Epithelial cell of prostate (primary cell): ENCODE measurements around the gene COPB2.
A peak's percentile ranks its signal among the peaks of the same experiment; 100 is the strongest.
"Not testable (repeated sequence)": the region's sequence is repeated elsewhere in the genome, so short reads cannot be mapped to it uniquely, and the experiment has no call there.

Experiments
- DNase-seq: peaks from one replicate; pipeline ENCODE4 v3.0.0-alpha.2; 2011; ENCODE audit warnings: low read depth, low spot score
- H3K27ac ChIP-seq: fragments of 450-650 bp; 2 replicates; pipeline ENCODE4 v1.5.1; 2017; ENCODE audit warnings: mild to moderate bottlenecking

COPB2 gene

DNA sequence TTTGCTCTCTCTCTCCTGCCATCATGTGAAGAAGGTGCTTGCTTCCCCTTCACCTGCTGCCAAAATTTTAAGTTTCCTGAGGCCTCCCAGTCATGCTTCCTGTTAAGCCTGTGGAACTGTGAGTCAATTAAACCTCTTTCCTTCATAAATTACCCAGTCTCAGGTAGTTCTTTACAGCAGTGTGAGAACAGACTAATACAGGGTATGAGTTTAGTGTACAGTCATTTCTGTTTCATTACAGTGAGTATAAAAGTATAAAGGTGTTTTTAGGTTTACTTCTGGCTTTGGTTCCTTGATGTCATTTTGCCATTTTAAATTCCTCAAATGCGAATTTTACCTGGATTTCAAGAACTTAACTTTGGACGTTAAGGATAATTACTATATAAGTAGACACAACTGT lies 7.2 kb downstream of the COPB2 start:
- H3K27ac ChIP-seq, DNase-seq: not testable (repeated sequence)

DNA sequence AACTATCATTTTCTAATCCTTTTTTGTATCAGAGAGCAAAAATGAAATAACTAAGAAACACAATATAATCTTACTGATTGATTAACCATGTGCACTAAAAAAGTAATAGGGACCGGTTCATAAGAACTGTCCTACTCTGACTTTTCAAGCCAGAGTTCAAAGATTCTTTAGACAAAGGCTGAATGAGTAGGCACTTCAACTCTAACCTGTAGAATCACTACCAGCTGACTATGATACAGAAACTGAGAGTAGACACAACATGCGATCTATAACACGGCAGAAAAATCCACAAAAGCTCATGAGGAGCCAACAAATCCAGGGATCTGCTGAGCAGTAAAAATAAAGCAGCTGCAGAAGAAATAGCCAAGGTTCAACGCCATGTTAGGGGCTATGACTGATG lies 8.9 kb downstream of the COPB2 start:
- no peak for DNase-seq
- H3K27ac ChIP-seq = no peak overlapping the region

- H3K27ac ChIP-seq = no peak overlapping the region
- DNase-seq = no peak
Measured at GRCh38 chr3:139378587-139379241, 10.7 kb downstream of the COPB2 start.

- no peak for DNase-seq
- H3K27ac ChIP-seq = no peak overlapping the region
Measured at GRCh38 chr3:139377378-139377777, 12.1 kb downstream of the COPB2 start.

GRCh38 chr3:139374099-139374498 lies 15.3 kb downstream of the COPB2 start:
- DNase-seq = no peak
- H3K27ac ChIP-seq = no peak overlapping the region

GRCh38 chr3:139364549-139364948 lies 24.9 kb downstream of the COPB2 start:
- no peak overlapping the region for H3K27ac ChIP-seq
- DNase-seq = no peak

DNA sequence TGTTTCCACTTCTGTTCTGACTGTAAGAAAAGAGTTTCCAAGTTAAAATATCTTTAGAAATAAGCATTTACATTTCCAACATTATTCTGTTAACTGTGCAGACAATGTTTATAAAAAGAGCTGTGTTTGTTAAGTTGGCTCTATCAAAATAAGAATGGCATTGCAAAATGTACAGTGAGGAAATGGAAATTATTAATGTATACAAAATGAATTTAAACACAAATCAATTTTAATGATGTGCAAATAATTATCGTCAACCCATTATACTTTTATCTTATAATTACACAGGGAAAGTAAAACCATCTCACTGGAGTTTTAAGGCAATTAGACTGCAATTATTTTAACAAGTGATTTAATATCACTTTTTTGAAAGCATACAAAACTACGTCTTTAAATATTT lies 28.2 kb downstream of the COPB2 start:
- H3K27ac ChIP-seq = no peak overlapping the region
- DNase-seq = no peak

- H3K27ac ChIP-seq = no peak overlapping the region
- no peak for DNase-seq
Measured at GRCh38 chr3:139358841-139359562, 30.4 kb downstream of the COPB2 start.

- H3K27ac ChIP-seq = no peak overlapping the region
- DNase-seq = no peak
Measured at GRCh38 chr3:139357899-139358298, 31.5 kb downstream of the COPB2 start.

DNA sequence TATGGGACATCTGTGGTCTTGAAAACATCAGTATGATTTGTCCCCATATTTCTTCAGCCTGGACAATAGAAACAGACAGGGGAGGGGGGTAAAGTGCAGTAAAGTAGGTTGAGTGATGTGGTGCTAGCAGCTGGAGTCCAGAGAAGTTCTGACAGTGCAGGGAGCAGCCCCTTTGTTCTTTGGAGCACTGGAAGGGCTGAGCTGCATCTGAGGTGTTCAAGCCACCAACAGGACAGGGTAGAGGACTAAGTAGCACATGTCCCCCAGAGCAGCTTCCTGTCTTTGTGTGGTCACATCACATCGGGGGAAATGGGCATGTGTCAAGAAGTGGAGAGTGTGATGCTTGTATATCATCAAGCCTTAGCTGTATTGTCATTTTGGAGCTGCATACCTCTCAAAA lies 33.6 kb downstream of the COPB2 start:
- no peak overlapping the region for H3K27ac ChIP-seq

DNA sequence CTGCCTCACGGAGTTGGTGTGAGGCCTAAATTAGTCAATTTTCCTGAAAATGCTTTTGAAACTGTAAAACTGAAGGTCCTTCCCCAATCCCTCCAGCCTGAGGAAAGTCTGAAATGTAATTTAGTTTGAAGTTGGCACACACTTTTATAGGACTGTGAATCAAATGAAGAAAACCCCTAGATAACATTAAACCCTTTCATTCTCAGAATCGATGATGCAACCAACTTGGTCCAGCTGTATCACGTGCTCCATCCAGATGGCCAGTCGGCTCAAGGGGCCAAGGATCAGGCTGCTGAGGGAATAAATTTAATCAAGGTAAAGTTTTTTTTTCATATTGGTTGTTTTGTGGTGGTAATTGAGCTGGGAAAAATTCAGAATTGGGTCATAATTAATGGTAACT lies 34.0 kb downstream of the COPB2 start:
- DNase-seq = no peak
- no peak overlapping the region for H3K27ac ChIP-seq

More for the DNA sequence above, 33.6 kb downstream of the COPB2 start:
- DNase-seq = no peak

DNA sequence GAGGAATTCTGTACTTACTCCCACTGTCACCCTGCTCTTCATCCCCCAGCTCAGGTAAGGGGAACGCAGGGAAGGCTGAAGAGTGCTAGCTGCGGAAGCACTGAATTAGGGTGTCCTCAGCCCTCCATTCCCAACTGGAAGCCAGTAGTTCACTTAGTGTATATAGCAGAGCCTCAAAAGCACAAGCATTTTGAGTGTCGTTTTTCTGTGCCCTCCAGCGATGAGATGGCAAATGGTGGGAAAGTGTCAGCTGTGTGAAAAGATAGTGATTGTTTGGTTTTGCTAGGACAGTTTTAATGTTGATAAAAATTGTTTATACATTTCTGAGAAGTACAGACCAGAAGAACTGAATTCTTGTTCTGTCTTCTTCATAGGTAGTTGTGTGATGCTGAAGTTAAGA lies 34.8 kb downstream of the COPB2 start:
- no peak for DNase-seq
- H3K27ac ChIP-seq = no peak overlapping the region

DNA sequence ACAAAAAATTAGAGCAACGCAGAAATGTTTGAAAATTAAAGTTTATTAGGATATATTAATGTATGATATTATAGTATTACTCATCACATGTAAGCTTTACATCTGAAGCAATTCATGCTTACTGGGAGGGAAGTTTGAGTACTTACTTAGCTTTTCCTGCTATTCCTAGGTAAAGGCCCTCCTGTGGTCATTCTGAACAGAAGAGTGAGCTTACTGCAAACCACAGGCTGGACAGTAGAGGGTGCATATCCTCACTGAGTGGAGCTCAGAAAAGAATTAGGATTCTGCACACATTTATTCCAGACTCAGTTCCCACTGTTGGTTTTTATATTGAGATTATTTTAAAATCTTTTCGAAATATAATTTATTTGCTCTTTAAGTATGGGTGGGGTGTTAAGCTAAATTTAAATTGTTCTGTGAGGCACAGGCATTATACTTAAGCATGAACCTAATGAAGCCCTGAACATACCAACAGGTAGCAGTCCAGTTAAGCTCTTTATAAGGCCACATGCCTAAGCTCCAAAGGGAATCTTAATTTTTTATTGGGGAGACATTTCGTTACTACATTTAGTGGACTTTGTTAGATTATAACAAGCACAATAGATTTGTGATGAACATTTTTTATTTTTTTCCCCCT lies 35.4 kb downstream of the COPB2 start:
- DNase-seq = peak; percentile 5
- no peak overlapping the region for H3K27ac ChIP-seq

GRCh38 chr3:139346771-139347170 lies 42.7 kb downstream of the COPB2 start:
- H3K27ac ChIP-seq = no peak overlapping the region
- peak; percentile 33 for DNase-seq

- DNase-seq = peak; percentile 75
- H3K27ac ChIP-seq = peak within 1 kb of the TSS; percentile 81
Measured at GRCh38 chr3:139343895-139344856, 45.3 kb downstream of the COPB2 start, which contains the start of gene MRPS22. Gene MRPS22 (plus strand): TSS chr3:139344020. CDS start chr3:139344027, 7 bp downstream.

GRCh38 chr3:139342054-139342453 lies 47.4 kb downstream of the COPB2 start:
- DNase-seq = no peak
- H3K27ac ChIP-seq = no peak overlapping the region

DNA sequence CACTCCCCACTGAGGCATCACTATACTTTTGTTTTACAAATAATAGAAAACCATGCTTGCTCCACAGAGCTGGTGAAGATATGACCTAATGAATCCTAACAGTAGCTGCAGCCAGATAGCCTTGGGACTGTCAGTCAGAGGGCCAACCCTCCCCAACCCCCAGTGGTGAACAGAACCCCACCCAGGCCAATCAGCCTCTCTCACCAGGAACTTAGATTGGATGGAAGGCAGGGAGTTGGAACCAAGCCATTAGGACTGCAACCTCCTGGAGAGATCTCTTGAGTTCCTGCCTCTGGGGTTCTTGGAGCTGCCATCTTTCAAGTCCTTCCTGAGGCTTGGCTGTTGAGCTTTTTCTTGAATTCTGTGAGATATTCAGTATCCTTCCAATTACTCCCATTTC lies 48.7 kb downstream of the COPB2 start:
- no peak for DNase-seq

DNA sequence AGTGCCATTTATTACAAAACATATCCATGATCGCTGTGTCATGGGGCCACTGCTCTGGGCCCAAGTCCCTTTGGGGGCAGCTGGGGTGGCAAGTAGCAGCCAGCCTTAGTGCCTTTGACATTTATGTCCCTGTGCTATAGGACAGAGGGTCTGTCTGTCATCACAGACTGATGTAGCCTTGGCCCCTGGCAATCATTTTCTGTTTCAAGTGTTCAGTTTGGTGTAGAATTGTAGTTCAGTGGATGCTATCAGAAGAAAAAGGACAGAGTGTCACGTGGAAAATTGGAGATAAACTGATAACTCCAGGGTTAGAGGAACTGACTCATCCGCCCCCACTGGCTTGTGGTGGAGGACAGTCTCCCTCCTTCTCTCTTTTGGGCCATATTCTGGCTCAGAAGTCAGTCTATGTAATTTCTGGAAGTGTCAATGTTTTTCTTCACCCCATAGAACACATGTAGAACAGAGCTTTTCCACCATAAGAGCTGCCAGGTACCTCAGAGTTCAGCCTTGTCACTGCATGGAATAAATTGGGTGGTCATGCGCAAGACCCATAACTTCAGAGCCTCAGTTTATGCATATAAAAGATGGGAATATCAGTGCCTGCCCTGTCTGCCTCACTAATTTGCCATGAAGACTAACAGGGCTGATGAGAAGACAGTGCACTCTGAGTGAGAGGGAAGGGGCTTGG lies 50.1 kb downstream of the COPB2 start:
- no peak for DNase-seq
- no peak overlapping the region for H3K27ac ChIP-seq

More for the DNA sequence above, 48.7 kb downstream of the COPB2 start:
- no peak overlapping the region for H3K27ac ChIP-seq

DNA sequence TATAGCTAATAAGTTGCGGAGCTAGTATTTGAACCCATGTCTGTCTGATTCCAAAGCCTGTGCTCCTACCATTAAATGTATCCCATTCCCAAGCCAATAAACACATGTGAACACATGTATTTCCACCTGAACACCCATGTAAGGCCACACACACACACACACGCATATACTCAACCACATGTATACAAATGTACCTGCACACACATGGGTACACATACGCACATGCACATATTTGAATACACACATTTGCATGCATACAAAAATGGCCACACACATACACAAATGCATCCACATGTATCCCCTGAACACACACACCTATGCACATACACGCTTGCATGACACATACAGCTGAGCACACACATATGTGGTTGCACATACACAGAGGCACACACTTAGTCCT lies 51.0 kb downstream of the COPB2 start:
- DNase-seq = no peak
- H3K27ac ChIP-seq = no peak overlapping the region

- not testable (repeated sequence) for DNase-seq, H3K27ac ChIP-seq
Measured at GRCh38 chr3:139334675-139335074, 54.8 kb downstream of the COPB2 start.
